Loucy (cell line): Measurements from ENCODE around the gene FBXL15.

Experiments
- CTCF ChIP-seq: fragments of 200-600 bp; sonication (generic); conservative IDR thresholded peaks from 2 replicates; pipeline ENCODE4 v1.5.1; 2014; ENCODE audit warnings: mild to moderate bottlenecking, antibody characterized with exemption, low read length
- EZH2phosphoT487 ChIP-seq: fragments of 200-600 bp; IDR thresholded peaks from 2 replicates; pipeline ENCODE4 v1.6.1; 2018; ENCODE audit warnings: antibody characterized with exemption, mild to moderate bottlenecking, moderate library complexity, borderline replicate concordance

- TF ChIP-seq CTCF (0 out of 2 replicates have a peak, but pooled peaks have one; percentile 10), EZH2phosphoT487 (no peak)
Observed at GRCh38 chr10:102432162-102432950, 11.7 kb downstream of the FBXL15 start, which contains the start of gene CUEDC2.
